K562 (cell line): ENCODE data around the gene ATAD3B. TPM values are rescaled to one million over a fixed set of nuclear protein-coding genes. Genes with fewer than 3 reads are reported as not detected.

Experiments
- ARID1B ChIP-seq: fragments of 450-650 bp; IDR thresholded peaks from 2 replicates; pipeline ENCODE4 v1.6.1; 2016; ENCODE audit warnings: antibody characterized with exemption, mild to moderate bottlenecking, inconsistent platforms
- E2F6 ChIP-seq, 2 experiments: IDR thresholded peaks; 2 replicates each; pipeline ENCODE4 v1.6.1; 2011; ENCODE audit warnings: borderline replicate concordance in 1 of 2, control low read depth in 1 of 2, low read depth in 1 of 2, low read length in 1 of 2, mild to moderate bottlenecking in 1 of 2, mixed read lengths in 1 of 2, moderate library complexity in 1 of 2; ENCODE audit not compliant: insufficient read depth in 1 of 2, insufficient read length in 1 of 2, poor library complexity in 1 of 2, severe bottlenecking in 1 of 2; ENCODE audit errors: extremely low read depth in 1 of 2
- FIP1L1 ChIP-seq: fragments of 200-400 bp; formaldehyde crosslinking; IDR thresholded peaks from 2 replicates; pipeline ENCODE4 v1.6.1; 2018; ENCODE audit warnings: mild to moderate bottlenecking, low read depth, low read length; ENCODE audit not compliant: poor library complexity, severe bottlenecking
- FOXA3 ChIP-seq, 2 experiments: fragments of 450-650 bp in 1 of 2; sonication (generic) in 1 of 2; formaldehyde crosslinking; IDR thresholded peaks in 1 of 2; conservative IDR thresholded peaks in 1 of 2; 2 replicates each; pipeline versions ENCODE4 v1.4.0 to v1.8.0; 2020 to 2022; ENCODE audit warnings: mild to moderate bottlenecking in 2 of 2, missing genetic modification reagents in 1 of 2
- FOXK2 ChIP-seq, 2 experiments: fragments of 450-650 bp; IDR thresholded peaks in 1 of 2; conservative IDR thresholded peaks in 1 of 2; 2 replicates each; pipeline ENCODE4 v1.6.1; 2016; ENCODE audit warnings: low read depth in 2 of 2, mild to moderate bottlenecking in 1 of 2
- HES1 ChIP-seq: fragments of 450-650 bp; IDR thresholded peaks from 2 replicates; pipeline ENCODE4 v1.6.1; 2016; ENCODE audit warnings: low read depth, mild to moderate bottlenecking, moderate library complexity
- HNRNPLL ChIP-seq: fragments of 200-400 bp; formaldehyde crosslinking; IDR thresholded peaks from 2 replicates; pipeline ENCODE4 v1.6.1; 2017; ENCODE audit warnings: low read length, low read depth, mild to moderate bottlenecking; ENCODE audit not compliant: poor library complexity, severe bottlenecking
- ILK ChIP-seq: fragments of 450-650 bp; IDR thresholded peaks from 2 replicates; pipeline ENCODE4 v1.6.1; 2016; ENCODE audit warnings: missing genetic modification characterization, low read depth, mild to moderate bottlenecking, missing compliant biosample characterization, moderate library complexity, borderline replicate concordance
- KDM1A ChIP-seq, 2 experiments: fragments of 450-650 bp; IDR thresholded peaks; 2 replicates each; pipeline ENCODE4 v1.6.1; 2016; ENCODE audit warnings: mild to moderate bottlenecking in 2 of 2
- L3MBTL2 ChIP-seq: fragments of 450-650 bp; IDR thresholded peaks from 2 replicates; pipeline ENCODE4 v1.6.1; 2016; ENCODE audit warnings: mild to moderate bottlenecking, moderate library complexity
- NR2C2 ChIP-seq, 2 experiments: fragments of 200-800 bp in 1 of 2; sonication (Bioruptor generic) in 1 of 2; sonication (generic) in 1 of 2; formaldehyde crosslinking in 1 of 2; IDR thresholded peaks; 2 replicates each; pipeline versions ENCODE4 v1.6.1 to v1.8.0; 2016 to 2022; ENCODE audit warnings: mild to moderate bottlenecking in 1 of 2, missing compliant biosample characterization in 1 of 2, missing genetic modification characterization in 1 of 2, missing genetic modification reagents in 1 of 2
- RB1 ChIP-seq: fragments of 450-650 bp; IDR thresholded peaks from 2 replicates; pipeline ENCODE4 v1.6.1; 2017; ENCODE audit warnings: low read depth, mild to moderate bottlenecking
- SAFB ChIP-seq: fragments of 200-400 bp; formaldehyde crosslinking; IDR thresholded peaks from 2 replicates; pipeline ENCODE4 v1.6.1; 2017; ENCODE audit warnings: low read depth, low read length, borderline replicate concordance
- USF1 ChIP-seq: sonication (generic); formaldehyde crosslinking; IDR thresholded peaks from 2 replicates; pipeline ENCODE4 v1.9.0; 2022; ENCODE audit warnings: mild to moderate bottlenecking, missing genetic modification reagents
- ZBTB33 ChIP-seq: sonication (generic); formaldehyde crosslinking; IDR thresholded peaks from 2 replicates; pipeline ENCODE4 v1.8.1; 2023; ENCODE audit warnings: mild to moderate bottlenecking, missing genetic modification reagents
- ZBTB7A ChIP-seq: IDR thresholded peaks from 2 replicates; pipeline ENCODE4 v1.6.1; 2011; ENCODE audit warnings: low read depth, mild to moderate bottlenecking, low read length, moderate library complexity, borderline replicate concordance; ENCODE audit not compliant: control insufficient read depth
- ZNF184 ChIP-seq: sonication (generic); formaldehyde crosslinking; IDR thresholded peaks from 2 replicates; pipeline ENCODE4 v1.5.0; 2020; ENCODE audit warnings: missing genetic modification reagents
- ZNF384 ChIP-seq: IDR thresholded peaks from 2 replicates; pipeline ENCODE4 v1.6.1; 2012; ENCODE audit warnings: low read depth, low read length, improper control_type of control experiment
- polyA plus RNA-seq, 8 experiments: library from polyadenylated mRNA; depleted of rRNA in 4 of 8; stranded (reverse) in 5 of 8; unstranded in 3 of 8; fragments of >200 nt; fragmentation: Nextera tagmentation in 2 of 8; fragmentation: Illumina TruSeq in 1 of 8; extraction: Ambion mirVana in 2 of 8; extraction: Trizol in 1 of 8; gene quantifications; 2 replicates each; pipeline versions ENCODE4 v1.2.1 to v1.2.3, GENCODE V29; 2011 to 2014; ENCODE audit warnings: inconsistent platforms in 1 of 8, missing spikeins in 1 of 8
- total RNA-seq, 7 experiments: library from RNA; depleted of rRNA in 6 of 7; stranded (reverse); fragments of >200 nt in 6 of 7; fragmentation: Illumina TruSeq in 2 of 7; extraction: Trizol in 2 of 7; gene quantifications; 2 replicates each; pipeline versions ENCODE4 v1.2.1 to v1.2.3, GENCODE V29; 2011 to 2021; ENCODE audit warnings: low replicate concordance in 1 of 7

Gene ATAD3B
- total and polyA plus RNA-seq, 9 of the 15 experiments (the other 6 are each of a cell fraction or from before 2014, with no cell fraction given) = 0.07 to 113 (median 27.7) TPM

- TF ChIP-seq USF1 (peak; percentile 70), ZBTB7A (peak; percentile 97), ZNF184 (CRISPR knock-in tag) (no peak), ZNF384 (peak; percentile 41), E2F6 (IDR thresholded peaks at IDR 0.05; ENCODE audit: borderline replicate concordance in 1 of 2, extremely low read depth in 1 of 2, insufficient read depth in 1 of 2, insufficient read length in 1 of 2, low read depth in 1 of 2, low read length in 1 of 2, poor library complexity in 1 of 2, severe bottlenecking in 1 of 2) (peak; percentile 28 to 75), NR2C2 (CRISPR knock-in tag; IDR thresholded peaks at IDR 0.05) (peak; percentile 73; the same call in 1 of the 2 replicates), NR2C2 (tag; IDR thresholded peaks at IDR 0.05) (peak; percentile 39; the same call in 1 of the 2 replicates), ZBTB33 (CRISPR knock-in tag) (peak; percentile 80), KDM1A (IDR thresholded peaks at IDR 0.05) (no peak), RB1 (peak; percentile 88), FOXK2 (conservative IDR thresholded peaks at IDR 0.05 in 1 of 2, IDR thresholded peaks at IDR 0.05 in 1 of 2; ENCODE audit: low read depth in 2 of 2) (no peak), L3MBTL2 (peak; percentile 68), HNRNPLL (peak; percentile 21), ARID1B (peak; percentile 40; the same call in 1 of the 2 replicates), FIP1L1 (peak; percentile 75), SAFB (peak; percentile 73; the same call in 1 of the 2 replicates), ILK (no peak), HES1 (no peak), FOXA3 (CRISPR knock-in tag; conservative IDR thresholded peaks at IDR 0.05 in 1 of 2, IDR thresholded peaks at IDR 0.05 in 1 of 2) (0 out of 4 replicates have a peak, but pooled peaks of 1 of the 2 experiments have one; percentile 20)
These were observed 30.3 kb upstream of the ATAD3B start (continued) for GRCh38 chr1:1441002-1441888.
